ENCODE data around the gene YEATS2.

GRCh38 chr3:183734750-183735494 is 37.3 kb downstream of the YEATS2 start:
- TF ChIP-seq CTCF (IDR thresholded peaks at IDR 0.05 in 2 of 3, conservative IDR thresholded peaks at IDR 0.05 in 1 of 3; ENCODE audit: borderline replicate concordance in 1 of 3, insufficient read depth in 1 of 3, low read depth in 2 of 3, low read length in 2 of 3): no peak
- TF ChIP-seq EZH2phosphoT487 (IDR thresholded peaks at IDR 0.05; ENCODE audit: borderline replicate concordance): no peak
- no peak for TF ChIP-seq EZH2 (IDR thresholded peaks at IDR 0.05)
- no peak for TF ChIP-seq ELF1 (IDR thresholded peaks at IDR 0.05; ENCODE audit: borderline replicate concordance, low read depth)
- no peak for TF ChIP-seq SP1 (IDR thresholded peaks at IDR 0.05; ENCODE audit: low read depth)
- TF ChIP-seq ZNF274 (IDR thresholded peaks at IDR 0.05; ENCODE audit: low read depth, low read length): no peak
- TF ChIP-seq POLR2A (IDR thresholded peaks at IDR 0.05; ENCODE audit: borderline replicate concordance, extremely low read depth, insufficient read depth, insufficient read length): no peak
- TF ChIP-seq MAX (IDR thresholded peaks at IDR 0.05): no peak
- no peak for TF ChIP-seq CBX3 (IDR thresholded peaks at IDR 0.05; ENCODE audit: low read depth)
- TF ChIP-seq RAD21 (IDR thresholded peaks at IDR 0.05; ENCODE audit: low read depth): no peak
- TF ChIP-seq TCF7L2 (IDR thresholded peaks at IDR 0.05; ENCODE audit: borderline replicate concordance, extremely low read depth, insufficient read depth, insufficient read length): no peak
- TF ChIP-seq POLR2AphosphoS5 (IDR thresholded peaks at IDR 0.05; ENCODE audit: low read depth, low read length): no peak
- TF ChIP-seq JUND (IDR thresholded peaks at IDR 0.05): no peak
- TF ChIP-seq CEBPB (IDR thresholded peaks at IDR 0.05; ENCODE audit: low read depth): no peak

Measured in HCT116 (cell line).